IMR-90 (cell line): ENCODE results near the gene UTF1. TPM values are rescaled to one million over a fixed set of nuclear protein-coding genes. Genes with fewer than 3 reads are reported as not detected.

Source experiments
- ATAC-seq: fragments of 200-7000 bp; cut with Tn5 transposase; 2 replicates; pipeline ENCODE4 v1.9.1; 2020; ENCODE audit warnings: low read depth, mild to moderate bottlenecking, moderate library complexity
- BruUV-seq: library from RNA; stranded (reverse); fragments of 400-500 nt; replicated peaks from 2 replicates; lab custom pipeline; 2021; lab: Mats Ljungman, UMichigan
- CTCF ChIA-PET: fragments of 300-600 bp; formaldehyde crosslinking; extraction: SDS; loops from one replicate; lab custom pipeline; 2021; ENCODE audit warnings: antibody characterized with exemption; lab: Yijun Ruan, JAX
- POLR2A ChIA-PET: fragments of 300-600 bp; sonication (Branson Sonifier 250); formaldehyde crosslinking; loops from one replicate; lab custom pipeline; 2022; ENCODE audit warnings: antibody characterized with exemption; ENCODE audit not compliant: unreplicated experiment; lab: Charles Lee
- DNase-seq: peaks from one replicate; pipeline ENCODE4 v3.0.0; 2013
- H2AFZ ChIP-seq: replicated peaks from 2 replicates; pipeline ENCODE3; 2013; ENCODE audit warnings: low read length, mild to moderate bottlenecking; ENCODE audit not compliant: poor library complexity
- H2AK5ac ChIP-seq: 2 replicates; pipeline ENCODE4 v1.6.1; 2013; ENCODE audit warnings: low read depth, low read length, inconsistent platforms
- H2AK9ac ChIP-seq: replicated peaks from 2 replicates; pipeline ENCODE3; 2013; ENCODE audit warnings: mild to moderate bottlenecking, low read depth, low read length, moderate library complexity; ENCODE audit not compliant: poor library complexity
- H2BK120ac ChIP-seq: 2 replicates; pipeline ENCODE4 v1.6.1; 2013; ENCODE audit warnings: low read depth, low read length, inconsistent platforms
- H2BK15ac ChIP-seq: 3 replicates; pipeline ENCODE4 v1.6.1; 2013; ENCODE audit warnings: low read depth, low read length, inconsistent platforms
- H2BK20ac ChIP-seq: 2 replicates; pipeline ENCODE4 v1.6.1; 2013; ENCODE audit warnings: low read depth, mild to moderate bottlenecking, inconsistent platforms, low read length, moderate library complexity
- H2BK5ac ChIP-seq: 2 replicates; pipeline ENCODE4 v1.6.1; 2013; ENCODE audit warnings: mild to moderate bottlenecking, low read depth, low read length, inconsistent platforms; ENCODE audit not compliant: poor library complexity, severe bottlenecking
- H3K14ac ChIP-seq: replicated peaks from 2 replicates; pipeline ENCODE4 v1.6.1; 2013; ENCODE audit warnings: low read depth, low read length, inconsistent platforms
- H3K18ac ChIP-seq: 2 replicates; pipeline ENCODE4 v1.6.1; 2013; ENCODE audit warnings: low read depth, low read length, control low read depth
- H3K23ac ChIP-seq: 2 replicates; pipeline ENCODE4 v1.6.1; 2013; ENCODE audit warnings: low read depth, low read length, inconsistent platforms
- H3K27ac ChIP-seq: 2 replicates; pipeline ENCODE4 v1.5.1; 2013; ENCODE audit warnings: mild to moderate bottlenecking, control low read depth, low read length; ENCODE audit not compliant: insufficient read depth
- H3K27me3 ChIP-seq: 2 replicates; pipeline ENCODE4 v1.6.1; 2013; ENCODE audit warnings: low read length; ENCODE audit not compliant: control insufficient read depth, insufficient read depth
- H3K36me3 ChIP-seq: 2 replicates; pipeline ENCODE4 v1.6.1; 2013; ENCODE audit warnings: low read length, mixed read lengths; ENCODE audit not compliant: control insufficient read depth, insufficient read depth
- H3K4ac ChIP-seq: 2 replicates; pipeline ENCODE4 v1.6.1; 2013; ENCODE audit warnings: low read depth, low read length, inconsistent platforms
- H3K4me1 ChIP-seq: 2 replicates; pipeline ENCODE4 v1.6.1; 2013; ENCODE audit warnings: low read length, mixed read lengths; ENCODE audit not compliant: control insufficient read depth, insufficient read depth
- H3K4me2 ChIP-seq: 2 replicates; pipeline ENCODE4 v1.6.1; 2013; ENCODE audit warnings: low read depth, mild to moderate bottlenecking, control low read depth, low read length, moderate library complexity
- H3K4me3 ChIP-seq: 2 replicates; pipeline ENCODE4 v1.5.1; 2013; ENCODE audit warnings: low read depth, mild to moderate bottlenecking, control low read depth, low read length, moderate library complexity; ENCODE audit not compliant: insufficient read depth
- H3K56ac ChIP-seq: 2 replicates; pipeline ENCODE4 v1.6.1; 2013; ENCODE audit warnings: low read length, inconsistent platforms; ENCODE audit not compliant: insufficient read depth; ENCODE audit errors: extremely low read depth
- H3K79me1 ChIP-seq, 2 experiments: 2 replicates each; pipeline ENCODE4 v1.6.1; 2013; ENCODE audit warnings: low read length in 2 of 2, inconsistent platforms in 1 of 2, low read depth in 1 of 2
- H3K9ac ChIP-seq: 2 replicates; pipeline ENCODE4 v1.6.1; 2013; ENCODE audit warnings: low read depth, low read length, control low read depth
- H3K9me1 ChIP-seq: 2 replicates; pipeline ENCODE4 v1.6.1; 2013; ENCODE audit warnings: low read length, inconsistent platforms; ENCODE audit not compliant: insufficient read depth
- H3K9me3 ChIP-seq: 2 replicates; pipeline ENCODE4 v1.6.1; 2013; ENCODE audit warnings: low read length; ENCODE audit not compliant: control insufficient read depth, insufficient read depth
- H4K20me1 ChIP-seq: 2 replicates; pipeline ENCODE4 v1.6.1; 2013; ENCODE audit warnings: low read length, inconsistent platforms; ENCODE audit not compliant: insufficient read depth
- H4K5ac ChIP-seq: 2 replicates; pipeline ENCODE4 v1.6.1; 2013; ENCODE audit warnings: mild to moderate bottlenecking, low read depth, low read length, control low read depth
- H4K8ac ChIP-seq, 2 experiments: 2 replicates each; pipeline ENCODE4 v1.6.1; 2013; ENCODE audit warnings: low read depth in 2 of 2, low read length in 2 of 2, control low read depth in 1 of 2, inconsistent platforms in 1 of 2
- H4K91ac ChIP-seq: 2 replicates; pipeline ENCODE4 v1.6.1; 2013; ENCODE audit warnings: low read depth, low read length, inconsistent platforms; ENCODE audit not compliant: insufficient read depth
- MXI1 ChIP-seq: IDR thresholded peaks from 2 replicates; pipeline ENCODE4 v1.6.1; 2012; ENCODE audit warnings: low read depth, mild to moderate bottlenecking, low read length, moderate library complexity, borderline replicate concordance
- WGBS, 2 experiments: methylation state at CpG; one replicate each; pipeline versions ENCODE4 v1.1.5 to v1.1.7; 2013; ENCODE audit warnings: missing lambda C conversion rate in 2 of 2; ENCODE audit not compliant: insufficient read length in 1 of 2; ENCODE audit errors: extremely low coverage in 2 of 2; 5-methylcytosine and 5-hydroxymethylcytosine counted together
- dilution Hi-C: fragments of 300-500 bp; cut with HindIII; formaldehyde crosslinking; loops from one replicate; pipeline ENCODE4 v1.14.3; 2018; ENCODE audit warnings: low sequenced_read_pairs; ENCODE audit not compliant: unreplicated experiment
- in situ Hi-C: fragments of 300-500 bp; cut with MboI; formaldehyde crosslinking; loops from 3 replicates; pipeline ENCODE4 v1.14.3; 2019; ENCODE audit warnings: low sequenced_read_pairs, inconsistent platforms, mixed read lengths
- intact Hi-C: fragments of 100-400 bp; cut with micrococcal nuclease; formaldehyde crosslinking; loops from 2 replicates; pipeline ENCODE4 v1.10.0; 2022
- polyA plus RNA-seq, 3 experiments: library from polyadenylated mRNA; depleted of rRNA; stranded (reverse); fragments of >200 nt; gene quantifications; 2 replicates each; pipeline ENCODE4 v1.2.3, GENCODE V29; 2012; ENCODE audit warnings: low replicate concordance in 1 of 3
- total RNA-seq: library from RNA; depleted of rRNA; stranded (reverse); fragments of >200 nt; gene quantifications from 2 replicates; pipeline ENCODE4 v1.2.3, GENCODE V29; 2012

The UTF1 gene
- total and polyA plus RNA-seq, 2 of the 4 experiments (the other 2 are of a cell fraction): not detected

DNA sequence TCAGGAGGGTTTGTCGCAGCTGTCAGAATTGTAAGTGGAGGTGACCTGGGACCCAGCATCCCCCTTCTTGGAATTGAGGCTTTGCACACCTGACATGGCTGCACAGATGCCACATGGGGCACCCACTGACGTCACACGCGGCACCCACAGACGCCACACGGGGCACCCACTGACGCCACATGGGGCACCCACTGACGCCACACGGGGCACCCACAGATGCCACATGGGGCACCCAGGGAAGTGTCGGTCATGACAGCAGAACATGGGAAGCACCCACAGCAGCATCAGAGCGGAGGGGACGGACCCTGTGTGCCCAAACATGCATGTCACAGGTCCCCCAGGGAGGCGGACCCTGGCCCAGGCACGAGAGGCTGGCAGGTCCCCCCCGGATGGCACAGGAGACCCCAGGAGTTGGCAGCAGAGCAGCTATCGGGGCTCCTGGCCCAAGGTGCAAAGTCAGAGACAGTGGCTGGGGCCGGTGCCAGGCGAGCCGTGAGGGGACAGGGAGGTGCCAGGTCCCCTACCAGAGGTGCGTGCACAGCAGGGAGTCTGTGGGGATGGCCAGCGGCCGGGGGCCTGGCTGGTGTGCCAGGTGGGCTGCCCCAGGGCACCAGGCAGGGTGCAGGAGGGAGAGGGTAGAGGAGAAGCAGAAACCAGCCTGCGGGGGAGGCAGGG is 48.9 kb upstream of the UTF1 start:
- Histone ChIP-seq H3K9ac (no peak overlapping the region), H3K4me1 (no peaks in the 10 kb centered on the region), H3K9me1 (no peaks in the 10 kb centered on the region), H2BK120ac (no peak overlapping the region), H3K27me3 (no peaks in the 10 kb centered on the region), H3K14ac (no peak overlapping the region), H3K9me3 (no peaks in the 10 kb centered on the region), H2AK5ac (no peak overlapping the region), H2BK20ac (no peak overlapping the region), H3K4me2 (no peak overlapping the region), H2AFZ (no peak overlapping the region), H3K79me1 (no peaks in the 10 kb centered on the region), H3K23ac (no peak overlapping the region), H3K4ac (no peak overlapping the region), H3K4me3 (no peak overlapping the region), H4K91ac (no peak overlapping the region), H3K56ac (no peak overlapping the region), H4K20me1 (no peaks in the 10 kb centered on the region), H3K36me3 (peaks cover 2% of the 10 kb centered on the region), H3K27ac (no peak overlapping the region), H3K18ac (no peak overlapping the region), H2BK5ac (no peak overlapping the region), H4K8ac (no peak overlapping the region), H4K5ac (no peak overlapping the region), H2BK15ac (no peak overlapping the region), H2AK9ac (no peak overlapping the region)
- in situ Hi-C loops (no loop called here), dilution Hi-C loops (no loop called here), intact Hi-C loops (no loop called here)
- ChIA-PET POLR2A (no interaction called here), CTCF (no interaction called here)
- WGBS, 2 experiments: 90% methylated on average over 20 of the region's 23 CpGs; no CpG with 5 or more reads in 1 of the 2 experiments
- no peak for ATAC-seq
- no peak for TF ChIP-seq MXI1
- no peak for DNase-seq
- no TSS peak for BruUV-seq
